Endodermal cell (in vitro differentiated cells): Measurements from ENCODE around the gene SRBD1. TPM values are rescaled to one million over a fixed set of nuclear protein-coding genes. Genes with fewer than 3 reads are reported as not detected.

Experiments
- DNase-seq: peaks from one replicate; pipeline ENCODE4 v3.0.0-alpha.2; 2017
- H3K27ac ChIP-seq: 2 replicates; pipeline ENCODE4 v1.5.1; 2013; ENCODE audit warnings: mild to moderate bottlenecking, low read depth, low read length, moderate library complexity
- H3K27me3 ChIP-seq: 2 replicates; pipeline ENCODE4 v1.6.1; 2013; ENCODE audit warnings: mild to moderate bottlenecking, low read length, moderate library complexity; ENCODE audit not compliant: insufficient read depth, control insufficient read depth, poor library complexity, severe bottlenecking
- H3K36me3 ChIP-seq: 2 replicates; pipeline ENCODE4 v1.7.0; 2013; ENCODE audit warnings: mild to moderate bottlenecking, low read length, moderate library complexity; ENCODE audit not compliant: control insufficient read depth, insufficient read depth
- H3K4me1 ChIP-seq: one replicate; pipeline ENCODE4 v1.7.0; 2013; ENCODE audit warnings: low read length; ENCODE audit not compliant: control insufficient read depth, insufficient read depth
- H3K4me3 ChIP-seq: 2 replicates; pipeline ENCODE4 v1.5.1; 2013; ENCODE audit warnings: mild to moderate bottlenecking, low read length, moderate library complexity
- H3K9ac ChIP-seq: 2 replicates; pipeline ENCODE4 v1.6.1; 2013; ENCODE audit warnings: mild to moderate bottlenecking, low read length, moderate library complexity; ENCODE audit not compliant: poor library complexity, severe bottlenecking; ENCODE audit errors: extremely low read depth
- H3K9me3 ChIP-seq: 2 replicates; pipeline ENCODE4 v1.6.1; 2013; ENCODE audit warnings: mild to moderate bottlenecking, low read length, moderate library complexity; ENCODE audit not compliant: control insufficient read depth
- H3K27ac Mint-ChIP-seq: 2 replicates; pipeline ENCODE4 v1.8.0; 2020; ENCODE audit warnings: mixed read lengths
- H3K27me3 Mint-ChIP-seq: 2 replicates; pipeline ENCODE4 v1.8.0; 2021; ENCODE audit warnings: mild to moderate bottlenecking, mixed read lengths; ENCODE audit not compliant: insufficient read depth
- H3K36me3 Mint-ChIP-seq: 2 replicates; pipeline ENCODE4 v1.8.0; 2020; ENCODE audit warnings: low read depth, mixed read lengths
- H3K4me1 Mint-ChIP-seq: 2 replicates; pipeline ENCODE4 v1.8.0; 2020; ENCODE audit warnings: mixed read lengths
- H3K4me3 Mint-ChIP-seq: 2 replicates; pipeline ENCODE4 v1.8.0; 2020; ENCODE audit warnings: mild to moderate bottlenecking, moderate library complexity, mixed read lengths
- H3K9me3 Mint-ChIP-seq: 2 replicates; pipeline ENCODE4 v1.8.0; 2020; ENCODE audit warnings: mild to moderate bottlenecking, mixed read lengths
- CTCF ChIP-seq: fragments of 200-600 bp; sonication (generic); conservative IDR thresholded peaks from 2 replicates; pipeline ENCODE4 v1.5.0; 2021; ENCODE audit warnings: antibody characterized with exemption, mild to moderate bottlenecking
- WGBS, 2 experiments: methylation state at CpG; one replicate each; pipeline versions ENCODE4 v1.1.5 to v1.1.7; 2013; ENCODE audit warnings: missing lambda C conversion rate in 2 of 2, mixed read lengths in 1 of 2; ENCODE audit not compliant: insufficient coverage in 1 of 2, insufficient read length in 1 of 2; 5-methylcytosine and 5-hydroxymethylcytosine counted together
- total RNA-seq, 2 donors: library from RNA; stranded (reverse); fragmentation: NEBNext Ultra II Directional in 1 of 2; extraction: Animal tissue kit (Norgen Biotek cat#: 25700) in 1 of 2; gene quantifications; 2 replicates in 1 of 2; 3 replicates in 1 of 2; pipeline ENCODE4 v1.2.1, GENCODE V29; 2021

The SRBD1 gene
- total RNA-seq, 2 donors from 2014 or later: 17.7 to 19.6 TPM

GRCh38 chr2:45390861-45391260, 220.2 kb downstream of the SRBD1 start:
- no peak for DNase-seq
- no peak for TF ChIP-seq CTCF
- peaks cover 16% of the 10 kb centered on the region for H3K36me3 Mint-ChIP-seq
- Histone ChIP-seq H3K4me1 (peaks cover 7% of the 10 kb centered on the region), H3K27me3 (no peaks in the 10 kb centered on the region), H3K9me3 (no peaks in the 10 kb centered on the region), H3K36me3 (peaks cover 13% of the 10 kb centered on the region), H3K27ac (no peak overlapping the region), H3K4me3 (no peak overlapping the region), H3K9ac (no peak overlapping the region)
- H3K27ac Mint-ChIP-seq: no peak overlapping the region
- H3K4me1 Mint-ChIP-seq: peaks cover 24% of the 10 kb centered on the region
- no peaks in the 10 kb centered on the region for H3K9me3 Mint-ChIP-seq
- no peak overlapping the region for H3K4me3 Mint-ChIP-seq
- 56 to 69% methylated on average over 2 to 3 of the region's 3 CpGs for WGBS, 2 experiments
- no peaks in the 10 kb centered on the region for H3K27me3 Mint-ChIP-seq

- Histone ChIP-seq H3K36me3 (peaks cover 13% of the 10 kb centered on the region), H3K27ac (no peak overlapping the region), H3K4me3 (no peak overlapping the region), H3K9me3 (no peaks in the 10 kb centered on the region), H3K27me3 (no peaks in the 10 kb centered on the region), H3K4me1 (peaks cover 7% of the 10 kb centered on the region), H3K9ac (no peak overlapping the region)
- Mint-ChIP-seq H3K4me3 (no peak overlapping the region), H3K36me3 (peaks cover 16% of the 10 kb centered on the region), H3K9me3 (no peaks in the 10 kb centered on the region), H3K27me3 (no peaks in the 10 kb centered on the region), H3K27ac (no peak overlapping the region), H3K4me1 (peaks cover 24% of the 10 kb centered on the region)
- 29 to 45% methylated on average over 1 to 2 of the region's 2 CpGs for WGBS, 2 experiments
- TF ChIP-seq CTCF: no peak
- DNase-seq: no peak
Measured at GRCh38 chr2:45390441-45390840, 220.6 kb downstream of the SRBD1 start.

- Mint-ChIP-seq H3K27me3 (no peaks in the 10 kb centered on the region), H3K4me3 (no peak overlapping the region), H3K4me1 (peaks cover 24% of the 10 kb centered on the region), H3K36me3 (peaks cover 16% of the 10 kb centered on the region), H3K9me3 (no peaks in the 10 kb centered on the region), H3K27ac (no peak overlapping the region)
- H3K9ac ChIP-seq: no peak overlapping the region
- DNase-seq: no peak
- WGBS, 2 experiments: 96 to 97% methylated on average over 3 to 4 of the region's 4 CpGs
- H3K27ac ChIP-seq: no peak overlapping the region
- peaks cover 7% of the 10 kb centered on the region for H3K4me1 ChIP-seq
- H3K9me3 ChIP-seq: no peaks in the 10 kb centered on the region
- H3K27me3 ChIP-seq: no peaks in the 10 kb centered on the region
- H3K36me3 ChIP-seq: peaks cover 13% of the 10 kb centered on the region
- H3K4me3 ChIP-seq: no peak overlapping the region
- no peak for TF ChIP-seq CTCF
Measured at GRCh38 chr2:45388541-45389100, 222.4 kb downstream of the SRBD1 start.
